HEK293 (cell line): Measurements from ENCODE around the gene KRABD2.

Experiments
- CTCF ChIA-PET: fragments of 350-600 bp; formaldehyde crosslinking; extraction: SDS; loops from one replicate; lab custom pipeline; 2021; ENCODE audit warnings: antibody characterized with exemption; lab: Yijun Ruan, JAX
- POLR2A ChIA-PET: fragments of 300-600 bp; formaldehyde crosslinking; extraction: SDS; loops from one replicate; lab custom pipeline; 2020; ENCODE audit warnings: antibody characterized with exemption, inconsistent platforms; lab: Yijun Ruan, JAX
- H3K27ac ChIP-seq: fragments of 200-500 bp; sonication (Bioruptor generic); 2 replicates; pipeline ENCODE4 v1.5.1; 2014; ENCODE audit warnings: low read depth, low read length, control low read depth, inconsistent platforms; ENCODE audit errors: extremely low read depth
- H3K36me3 ChIP-seq, 2 experiments: fragments of 200-500 bp in 1 of 2; sonication (Bioruptor generic) in 1 of 2; 1 replicate in 1 of 2; 2 replicates in 1 of 2; pipeline ENCODE4 v1.5.1; 2014 to 2017; ENCODE audit warnings: inconsistent platforms in 2 of 2, low read length in 2 of 2; ENCODE audit not compliant: control insufficient read depth in 2 of 2, insufficient read depth in 1 of 2
- H3K4me1 ChIP-seq: fragments of 200-500 bp; sonication (Bioruptor generic); 2 replicates; pipeline ENCODE4 v1.5.1; 2014; ENCODE audit warnings: mild to moderate bottlenecking, low read length, inconsistent platforms; ENCODE audit not compliant: control insufficient read depth, insufficient read depth
- H3K4me3 ChIP-seq: 2 replicates; pipeline ENCODE4 v1.5.1; 2011; ENCODE audit warnings: low read depth, mild to moderate bottlenecking, control low read depth, low read length, moderate library complexity
- H3K9me3 ChIP-seq: fragments of 200-500 bp; sonication (Bioruptor generic); 2 replicates; pipeline ENCODE4 v1.5.1; 2014; ENCODE audit warnings: low read depth, low read length, inconsistent platforms; ENCODE audit not compliant: control insufficient read depth, insufficient read depth
- BCL11B ChIP-seq: fragments of 450-650 bp; formaldehyde crosslinking; IDR thresholded peaks from 2 replicates; pipeline ENCODE4 v1.5.1; 2016; ENCODE audit warnings: low read depth, missing biosample characterization, missing genetic modification characterization
- ELK4 ChIP-seq: IDR thresholded peaks from 2 replicates; pipeline ENCODE4 v1.6.1; 2011; ENCODE audit warnings: mild to moderate bottlenecking, low read depth, low read length, borderline replicate concordance
- GLIS1 ChIP-seq: fragments of 450-650 bp; formaldehyde crosslinking; IDR thresholded peaks from 2 replicates; pipeline ENCODE4 v1.5.1; 2016; ENCODE audit warnings: missing biosample characterization, missing genetic modification characterization
- KLF9 ChIP-seq: fragments of 450-650 bp; formaldehyde crosslinking; IDR thresholded peaks from 2 replicates; pipeline ENCODE4 v1.5.1; 2016; ENCODE audit warnings: missing biosample characterization, missing genetic modification characterization, low read depth
- MZF1 ChIP-seq: fragments of 450-650 bp; formaldehyde crosslinking; IDR thresholded peaks from 2 replicates; pipeline ENCODE4 v1.5.1; 2017; ENCODE audit warnings: missing biosample characterization, missing genetic modification characterization, borderline replicate concordance
- OSR2 ChIP-seq: fragments of 450-650 bp; formaldehyde crosslinking; IDR thresholded peaks from 2 replicates; pipeline ENCODE4 v1.5.1; 2016; ENCODE audit warnings: missing biosample characterization, missing genetic modification characterization
- RBAK ChIP-seq: fragments of 450-650 bp; formaldehyde crosslinking; IDR thresholded peaks from 2 replicates; pipeline ENCODE4 v1.5.1; 2016; ENCODE audit warnings: missing biosample characterization, missing genetic modification characterization
- REPIN1 ChIP-seq: fragments of 450-650 bp; formaldehyde crosslinking; IDR thresholded peaks from 2 replicates; pipeline ENCODE4 v1.5.1; 2017; ENCODE audit warnings: missing biosample characterization, missing genetic modification characterization, low read depth
- ZEB2 ChIP-seq: fragments of 450-650 bp; formaldehyde crosslinking; IDR thresholded peaks from 2 replicates; pipeline ENCODE4 v1.5.1; 2016; ENCODE audit warnings: missing biosample characterization, missing genetic modification characterization
- ZNF16 ChIP-seq: fragments of 450-650 bp; formaldehyde crosslinking; IDR thresholded peaks from 2 replicates; pipeline ENCODE4 v1.5.1; 2016; ENCODE audit warnings: low read depth, missing biosample characterization, missing genetic modification characterization
- ZNF350 ChIP-seq: fragments of 450-650 bp; formaldehyde crosslinking; IDR thresholded peaks from 2 replicates; pipeline ENCODE4 v1.5.0; 2017; ENCODE audit warnings: missing biosample characterization, mild to moderate bottlenecking, missing genetic modification characterization
- ZNF530 ChIP-seq: fragments of 450-650 bp; formaldehyde crosslinking; IDR thresholded peaks from 2 replicates; pipeline ENCODE4 v1.5.1; 2016; ENCODE audit warnings: low read depth, missing biosample characterization, missing genetic modification characterization
- ZNF585B ChIP-seq: fragments of 450-650 bp; formaldehyde crosslinking; IDR thresholded peaks from 2 replicates; pipeline ENCODE4 v1.5.1; 2016; ENCODE audit warnings: missing biosample characterization, missing genetic modification characterization
- ZNF624 ChIP-seq: fragments of 450-650 bp; formaldehyde crosslinking; IDR thresholded peaks from 2 replicates; pipeline ENCODE4 v1.5.1; 2017; ENCODE audit warnings: missing biosample characterization, missing genetic modification characterization
- ZNF660 ChIP-seq: fragments of 450-650 bp; IDR thresholded peaks from 2 replicates; pipeline ENCODE4 v1.5.1; 2018; ENCODE audit warnings: missing biosample characterization, mild to moderate bottlenecking, missing genetic modification characterization
- ZNF707 ChIP-seq: fragments of 450-650 bp; formaldehyde crosslinking; IDR thresholded peaks from 2 replicates; pipeline ENCODE4 v1.5.1; 2016; ENCODE audit warnings: missing biosample characterization, missing genetic modification characterization
- TF ChIP-seq, protein P1 (sequence below): fragments of 450-650 bp; formaldehyde crosslinking; IDR thresholded peaks from 2 replicates; pipeline ENCODE4 v1.5.1; 2016; ENCODE audit warnings: missing biosample characterization, missing genetic modification characterization
- TF ChIP-seq, protein P2 (sequence below): fragments of 450-650 bp; formaldehyde crosslinking; IDR thresholded peaks from 2 replicates; pipeline ENCODE4 v1.5.1; 2017; ENCODE audit warnings: missing biosample characterization, mild to moderate bottlenecking, missing genetic modification characterization, moderate library complexity
- TF ChIP-seq, protein P3 (sequence below): fragments of 450-650 bp; formaldehyde crosslinking; IDR thresholded peaks from 2 replicates; pipeline ENCODE4 v1.5.1; 2016; ENCODE audit warnings: missing biosample characterization, missing genetic modification characterization

Gene KRABD2

DNA sequence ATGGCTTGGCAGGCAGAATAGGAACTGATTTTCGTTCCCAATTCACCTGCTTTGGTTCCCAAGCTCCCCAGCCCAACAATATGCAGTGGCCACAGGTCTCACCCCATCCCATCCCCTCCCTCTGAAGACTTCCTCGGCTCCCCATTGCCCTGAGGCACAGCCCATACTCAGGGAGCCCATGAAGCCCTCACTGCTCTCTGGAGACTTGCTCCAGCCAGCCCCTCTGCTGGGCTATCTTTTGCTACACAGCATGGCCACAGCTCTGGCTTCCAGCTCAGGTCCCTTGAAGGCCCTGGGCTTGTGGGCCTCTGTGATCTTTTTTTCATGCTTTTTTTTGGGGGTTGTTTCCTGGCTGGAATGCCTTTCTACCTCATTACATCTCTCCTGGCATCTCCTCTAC, 29.7 kb upstream of the KRABD2 start:
- Histone ChIP-seq H3K4me3 (no peak overlapping the region), H3K9me3 (no peaks in the 10 kb centered on the region), H3K36me3 (no peaks in the 10 kb centered on the region), H3K27ac (no peak overlapping the region), H3K4me1 (no peaks in the 10 kb centered on the region)
- TF ChIP-seq ZNF585B (tag by site-specific recombination) = no peak
- no peak for TF ChIP-seq ZNF530 (tag by site-specific recombination)
- TF ChIP-seq KLF9 (tag by site-specific recombination) = no peak
- no peak for TF ChIP-seq ZNF707 (tag by site-specific recombination)
- no peak for TF ChIP-seq ZEB2
- TF ChIP-seq ZNF350 (tag by site-specific recombination) = no peak
- TF ChIP-seq BCL11B (tag by site-specific recombination) = no peak
- TF ChIP-seq ZNF624 (tag by site-specific recombination) = no peak
- TF ChIP-seq ZNF16 (tag by site-specific recombination) = no peak
- TF ChIP-seq REPIN1 (tag by site-specific recombination) = no peak
- TF ChIP-seq, protein P1, sequence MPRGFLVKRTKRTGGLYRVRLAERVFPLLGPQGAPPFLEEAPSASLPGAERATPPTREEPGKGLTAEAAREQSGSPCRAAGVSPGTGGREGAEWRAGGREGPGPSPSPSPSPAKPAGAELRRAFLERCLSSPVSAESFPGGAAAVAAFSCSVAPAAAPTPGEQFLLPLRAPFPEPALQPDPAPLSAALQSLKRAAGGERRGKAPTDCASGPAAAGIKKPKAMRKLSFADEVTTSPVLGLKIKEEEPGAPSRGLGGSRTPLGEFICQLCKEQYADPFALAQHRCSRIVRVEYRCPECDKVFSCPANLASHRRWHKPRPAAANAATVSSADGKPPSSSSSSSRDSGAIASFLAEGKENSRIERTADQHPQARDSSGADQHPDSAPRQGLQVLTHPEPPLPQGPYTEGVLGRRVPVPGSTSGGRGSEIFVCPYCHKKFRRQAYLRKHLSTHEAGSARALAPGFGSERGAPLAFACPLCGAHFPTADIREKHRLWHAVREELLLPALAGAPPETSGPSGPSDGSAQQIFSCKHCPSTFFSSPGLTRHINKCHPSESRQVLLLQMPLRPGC (tag by site-specific recombination) = no peak
- TF ChIP-seq, protein P2, sequence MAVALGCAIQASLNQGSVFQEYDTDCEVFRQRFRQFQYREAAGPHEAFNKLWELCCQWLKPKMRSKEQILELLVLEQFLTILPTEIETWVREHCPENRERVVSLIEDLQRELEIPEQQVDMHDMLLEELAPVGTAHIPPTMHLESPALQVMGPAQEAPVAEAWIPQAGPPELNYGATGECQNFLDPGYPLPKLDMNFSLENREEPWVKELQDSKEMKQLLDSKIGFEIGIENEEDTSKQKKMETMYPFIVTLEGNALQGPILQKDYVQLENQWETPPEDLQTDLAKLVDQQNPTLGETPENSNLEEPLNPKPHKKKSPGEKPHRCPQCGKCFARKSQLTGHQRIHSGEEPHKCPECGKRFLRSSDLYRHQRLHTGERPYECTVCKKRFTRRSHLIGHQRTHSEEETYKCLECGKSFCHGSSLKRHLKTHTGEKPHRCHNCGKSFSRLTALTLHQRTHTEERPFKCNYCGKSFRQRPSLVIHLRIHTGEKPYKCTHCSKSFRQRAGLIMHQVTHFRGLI (tag by site-specific recombination) = no peak
- no peak for TF ChIP-seq RBAK (tag by site-specific recombination)
- no peak for TF ChIP-seq ZNF660
- no peak for TF ChIP-seq ELK4
- TF ChIP-seq, protein P3, sequence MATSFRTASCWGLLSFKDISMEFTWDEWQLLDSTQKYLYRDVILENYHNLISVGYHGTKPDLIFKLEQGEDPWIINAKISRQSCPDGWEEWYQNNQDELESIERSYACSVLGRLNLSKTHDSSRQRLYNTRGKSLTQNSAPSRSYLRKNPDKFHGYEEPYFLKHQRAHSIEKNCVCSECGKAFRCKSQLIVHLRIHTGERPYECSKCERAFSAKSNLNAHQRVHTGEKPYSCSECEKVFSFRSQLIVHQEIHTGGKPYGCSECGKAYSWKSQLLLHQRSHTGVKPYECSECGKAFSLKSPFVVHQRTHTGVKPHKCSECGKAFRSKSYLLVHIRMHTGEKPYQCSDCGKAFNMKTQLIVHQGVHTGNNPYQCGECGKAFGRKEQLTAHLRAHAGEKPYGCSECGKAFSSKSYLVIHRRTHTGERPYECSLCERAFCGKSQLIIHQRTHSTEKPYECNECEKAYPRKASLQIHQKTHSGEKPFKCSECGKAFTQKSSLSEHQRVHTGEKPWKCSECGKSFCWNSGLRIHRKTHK (tag by site-specific recombination) = no peak
- no peak for TF ChIP-seq OSR2
- ChIA-PET POLR2A (interaction anchor here (0.6 to 1.2 kb wide), 5 partner anchors 20 to 610 kb away, joined by 3 to 4 read pairs (median 4); no protein-coding TSS in a partner anchor), CTCF (no interaction called here)

DNA sequence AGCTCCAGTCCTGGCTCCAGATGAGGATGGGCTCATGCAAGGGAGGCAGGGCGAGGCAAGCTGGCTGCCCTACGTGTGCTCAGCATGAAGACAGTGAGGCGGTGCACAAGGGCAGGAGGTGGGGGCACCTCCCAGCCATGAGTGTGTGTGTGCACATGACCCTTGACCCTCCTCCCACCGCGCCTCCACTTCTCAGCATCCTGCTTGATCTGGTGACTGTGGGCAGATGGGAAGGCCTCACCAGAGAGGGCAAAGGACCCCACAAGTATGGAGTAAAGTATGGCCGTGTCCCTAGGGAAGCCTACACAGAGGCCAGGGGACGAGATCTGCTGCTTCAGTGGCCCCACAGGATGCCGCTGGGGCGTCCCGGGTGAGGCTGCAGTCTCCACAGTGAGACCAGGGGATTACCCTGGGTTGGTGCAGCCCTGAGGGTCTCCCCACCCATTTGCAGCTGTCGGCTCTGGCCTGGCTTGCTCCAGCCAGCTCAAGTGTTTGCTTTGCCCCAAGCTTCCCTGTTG, 29.1 kb upstream of the KRABD2 start:
- Histone ChIP-seq H3K4me1 (no peaks in the 10 kb centered on the region), H3K27ac (no peak overlapping the region), H3K9me3 (no peaks in the 10 kb centered on the region), H3K36me3 (no peaks in the 10 kb centered on the region), H3K4me3 (no peak overlapping the region)
- TF ChIP-seq GLIS1 (tag by site-specific recombination) (peak; percentile 85), MZF1 (tag by site-specific recombination) (no peak)
- ChIA-PET POLR2A (interaction anchor here (0.6 to 1.2 kb wide), 3 partner anchors 19 to 611 kb away, joined by 3 to 4 read pairs (median 4); no protein-coding TSS in a partner anchor), CTCF (no interaction called here)
